Measurements from ENCODE around the gene FAM228A. TPM values are rescaled to one million over a fixed set of nuclear protein-coding genes. Genes with fewer than 3 reads are reported as not detected.

FAM228A gene
- polyA plus RNA-seq, 1 donor from 2014 or later: 2.6 TPM

- H3K4me3 ChIP-seq (ENCODE audit: low read length): no peak overlapping the region
- TF ChIP-seq POLR2AphosphoS5 (IDR thresholded peaks at IDR 0.05) (no peak), EZH2 (IDR thresholded peaks at IDR 0.05; ENCODE audit: borderline replicate concordance, insufficient read depth, low read length, poor library complexity, severe bottlenecking) (no peak), REST (IDR thresholded peaks at IDR 0.05; ENCODE audit: borderline replicate concordance) (no peak), TAF1 (IDR thresholded peaks at IDR 0.05; ENCODE audit: low read depth) (no peak), MXI1 (conservative IDR thresholded peaks at IDR 0.05; ENCODE audit: poor library complexity, severe bottlenecking) (no peak), CTCF (IDR thresholded peaks at IDR 0.05; ENCODE audit: poor library complexity, severe bottlenecking) (no peak), SMC3 (conservative IDR thresholded peaks at IDR 0.05; ENCODE audit: poor library complexity) (no peak), RAD21 (conservative IDR thresholded peaks at IDR 0.05) (no peak), EP300 (conservative IDR thresholded peaks at IDR 0.05; ENCODE audit: poor library complexity, severe bottlenecking) (no peak)
- no peaks in the 10 kb centered on the region for H3F3A ChIP-seq (ENCODE audit: insufficient read depth, low read length, poor library complexity, severe bottlenecking)
- H3K36me3 ChIP-seq (ENCODE audit: insufficient read depth, low read length): no peaks in the 10 kb centered on the region
- H3K4me2 ChIP-seq (ENCODE audit: low read length): no peak overlapping the region
- H3K27ac ChIP-seq (ENCODE audit: low read length): no peak overlapping the region
- H3K79me2 ChIP-seq (replicated peaks; ENCODE audit: insufficient read depth, low read length): no peaks in the 10 kb centered on the region
- H3K9ac ChIP-seq (ENCODE audit: low read length): no peak overlapping the region
- H2AFZ ChIP-seq (ENCODE audit: low read depth, low read length): no peak overlapping the region
- H4K20me1 ChIP-seq (ENCODE audit: insufficient read depth): no peaks in the 10 kb centered on the region
- no peaks in the 10 kb centered on the region for H3K9me2 ChIP-seq (ENCODE audit: insufficient read depth, low read length)
- no peaks in the 10 kb centered on the region for H3K27me3 ChIP-seq (ENCODE audit: insufficient read depth, low read depth, low read length)
- no peaks in the 10 kb centered on the region for H3K9me3 ChIP-seq (ENCODE audit: low read length)
Observed at GRCh38 chr2:24169023-24169422, 5.8 kb upstream of the FAM228A start.

- Histone ChIP-seq H3K9me3 (ENCODE audit: low read length) (peaks cover 3% of the 10 kb centered on the region), H2AFZ (ENCODE audit: low read depth, low read length) (no peak overlapping the region), H3F3A (ENCODE audit: insufficient read depth, low read length, poor library complexity, severe bottlenecking) (no peaks in the 10 kb centered on the region), H3K9me2 (ENCODE audit: insufficient read depth, low read length) (no peaks in the 10 kb centered on the region), H3K27me3 (ENCODE audit: insufficient read depth, low read depth, low read length) (no peaks in the 10 kb centered on the region), H3K36me3 (ENCODE audit: insufficient read depth, low read length) (no peaks in the 10 kb centered on the region), H3K27ac (ENCODE audit: low read length) (no peak overlapping the region), H4K20me1 (ENCODE audit: insufficient read depth) (no peaks in the 10 kb centered on the region), H3K4me2 (ENCODE audit: low read length) (no peak overlapping the region), H3K4me3 (ENCODE audit: low read length) (no peak overlapping the region), H3K9ac (ENCODE audit: low read length) (no peak overlapping the region), H3K79me2 (replicated peaks; ENCODE audit: insufficient read depth, low read length) (no peaks in the 10 kb centered on the region)
- TF ChIP-seq EZH2 (IDR thresholded peaks at IDR 0.05; ENCODE audit: borderline replicate concordance, insufficient read depth, low read length, poor library complexity, severe bottlenecking) (no peak), RAD21 (conservative IDR thresholded peaks at IDR 0.05) (no peak), POLR2AphosphoS5 (IDR thresholded peaks at IDR 0.05) (no peak), REST (IDR thresholded peaks at IDR 0.05; ENCODE audit: borderline replicate concordance) (no peak), EP300 (conservative IDR thresholded peaks at IDR 0.05; ENCODE audit: poor library complexity, severe bottlenecking) (no peak), TAF1 (IDR thresholded peaks at IDR 0.05; ENCODE audit: low read depth) (no peak), MXI1 (conservative IDR thresholded peaks at IDR 0.05; ENCODE audit: poor library complexity, severe bottlenecking) (no peak), SMC3 (conservative IDR thresholded peaks at IDR 0.05; ENCODE audit: poor library complexity) (no peak), CTCF (IDR thresholded peaks at IDR 0.05; ENCODE audit: poor library complexity, severe bottlenecking) (no peak)
Observed at GRCh38 chr2:24175631-24176187, 856 bp downstream of the FAM228A start.
